H1 (cell line): ENCODE measurements around the gene WDR37. TPM values are rescaled to one million over a fixed set of nuclear protein-coding genes. Genes with fewer than 3 reads are reported as not detected.

Experiments used
- CTCF ChIA-PET: fragments of 300-600 bp; sonication (Branson Sonifier 250); formaldehyde crosslinking; loops from one replicate; lab custom pipeline; 2021; ENCODE audit not compliant: partially characterized antibody; lab: Charles Lee
- POLR2A ChIA-PET: fragments of 300-600 bp; sonication (Branson Sonifier 250); formaldehyde crosslinking; loops from one replicate; lab custom pipeline; 2021; ENCODE audit warnings: inconsistent platforms; ENCODE audit not compliant: partially characterized antibody; lab: Charles Lee
- DNase-seq, 2 experiments: peaks; one replicate each; pipeline versions ENCODE4 v3.0.0 to v3.0.0-alpha.2; 2010 to 2022; ENCODE audit warnings: low spot score in 2 of 2, low read depth in 1 of 2, mixed read lengths in 1 of 2
- FAIRE-seq: peaks from 2 replicates; lab custom pipeline; 2011; peaks lifted over from hg19 to GRCh38; lab: Jason Lieb, UNC
- H2AFZ ChIP-seq: 2 replicates; pipeline ENCODE4 v1.8.1; 2012; ENCODE audit warnings: low read length, inconsistent platforms
- H2AK5ac ChIP-seq: 2 replicates; pipeline ENCODE4 v1.6.1; 2013; ENCODE audit warnings: low read depth, low read length
- H2BK120ac ChIP-seq: replicated peaks from 2 replicates; pipeline ENCODE3; 2013; ENCODE audit warnings: low read depth, low read length, inconsistent platforms
- H2BK12ac ChIP-seq: 2 replicates; pipeline ENCODE4 v1.6.1; 2013; ENCODE audit warnings: low read depth, low read length
- H2BK15ac ChIP-seq: 2 replicates; pipeline ENCODE4 v1.6.1; 2013; ENCODE audit warnings: low read length
- H2BK20ac ChIP-seq: 2 replicates; pipeline ENCODE4 v1.6.1; 2013; ENCODE audit warnings: low read length
- H2BK5ac ChIP-seq: 2 replicates; pipeline ENCODE4 v1.6.1; 2013; ENCODE audit warnings: low read depth, low read length
- H3K14ac ChIP-seq: 2 replicates; pipeline ENCODE4 v1.6.1; 2013; ENCODE audit warnings: inconsistent platforms; ENCODE audit not compliant: insufficient read length
- H3K18ac ChIP-seq: 2 replicates; pipeline ENCODE4 v1.6.1; 2013; ENCODE audit warnings: low read length; ENCODE audit errors: extremely low read depth
- H3K23ac ChIP-seq: 2 replicates; pipeline ENCODE4 v1.6.1; 2013; ENCODE audit warnings: inconsistent platforms; ENCODE audit not compliant: insufficient read length
- H3K23me2 ChIP-seq: 2 replicates; pipeline ENCODE4 v1.6.1; 2013; ENCODE audit warnings: low read depth, low read length
- H3K27ac ChIP-seq: 2 replicates; pipeline ENCODE4 v1.6.1; 2011; ENCODE audit warnings: low read depth, low read length, inconsistent platforms
- H3K27me3 ChIP-seq, 4 experiments: replicated peaks in 1 of 4; 1 replicate in 1 of 4; 2 replicates in 3 of 4; pipeline versions ENCODE4 v1.6.1 to v1.8.1; 2011 to 2013; ENCODE audit warnings: low read length in 3 of 4, mild to moderate bottlenecking in 3 of 4, inconsistent platforms in 2 of 4, mixed read lengths in 2 of 4, moderate library complexity in 1 of 4; ENCODE audit not compliant: control insufficient read depth in 3 of 4, insufficient read depth in 3 of 4; ENCODE audit errors: extremely low read depth in 1 of 4
- H3K36me3 ChIP-seq, 4 experiments: 2 replicates each; pipeline versions ENCODE4 v1.6.1 to v1.8.1; 2011 to 2013; ENCODE audit warnings: mild to moderate bottlenecking in 4 of 4, low read length in 3 of 4, moderate library complexity in 2 of 4, control low read depth in 1 of 4, inconsistent platforms in 1 of 4; ENCODE audit not compliant: insufficient read depth in 4 of 4, control insufficient read depth in 2 of 4
- H3K4ac ChIP-seq: replicated peaks from 2 replicates; pipeline ENCODE3; 2013; ENCODE audit warnings: low read length, low read depth, mixed read lengths, inconsistent platforms; ENCODE audit not compliant: insufficient read length
- H3K4me1 ChIP-seq, 4 experiments: replicated peaks in 1 of 4; 1 replicate in 1 of 4; 2 replicates in 3 of 4; pipeline versions ENCODE4 v1.6.1 to v1.8.1; 2011 to 2013; ENCODE audit warnings: low read length in 3 of 4, inconsistent platforms in 2 of 4, mixed read lengths in 1 of 4; ENCODE audit not compliant: insufficient read depth in 4 of 4, control insufficient read depth in 3 of 4
- H3K4me2 ChIP-seq, 2 experiments: 2 replicates each; pipeline versions ENCODE4 v1.6.1 to v1.8.1; 2011 to 2013; ENCODE audit warnings: low read depth in 2 of 2, low read length in 2 of 2, control low read depth in 1 of 2, inconsistent platforms in 1 of 2, mild to moderate bottlenecking in 1 of 2; ENCODE audit not compliant: insufficient read depth in 1 of 2
- H3K4me3 ChIP-seq, 4 experiments: fragments of 200-600, 300-600 bp in 1 of 4; sonication (generic), shearing (Covaris generic), sonication (Bioruptor Twin) in 1 of 4; 2 replicates each; pipeline versions ENCODE4 v1.5.1 to v1.8.1; 2011 to 2016; ENCODE audit warnings: low read length in 4 of 4, low read depth in 3 of 4, control low read depth in 2 of 4, inconsistent platforms in 2 of 4, mild to moderate bottlenecking in 2 of 4, mixed read lengths in 1 of 4, moderate library complexity in 1 of 4; ENCODE audit not compliant: insufficient read depth in 2 of 4; ENCODE audit errors: extremely low read depth in 1 of 4
- H3K56ac ChIP-seq: replicated peaks from 2 replicates; pipeline ENCODE3; 2013; ENCODE audit warnings: low read depth, mild to moderate bottlenecking, mixed read lengths, low read length, inconsistent platforms; ENCODE audit not compliant: insufficient read length
- H3K79me1 ChIP-seq: 2 replicates; pipeline ENCODE4 v1.6.1; 2013; ENCODE audit warnings: low read depth, low read length, control low read depth
- H3K79me2 ChIP-seq, 2 experiments: 2 replicates each; pipeline versions ENCODE4 v1.6.1 to v1.8.1; 2012 to 2013; ENCODE audit warnings: low read length in 2 of 2, mild to moderate bottlenecking in 2 of 2, inconsistent platforms in 1 of 2; ENCODE audit not compliant: insufficient read depth in 2 of 2, control insufficient read depth in 1 of 2
- H3K9ac ChIP-seq, 4 experiments: replicated peaks in 1 of 4; 1 replicate in 1 of 4; 2 replicates in 3 of 4; pipeline versions ENCODE4 v1.6.1 to v1.8.1; 2011 to 2013; ENCODE audit warnings: low read depth in 3 of 4, low read length in 3 of 4, control low read depth in 2 of 4, mild to moderate bottlenecking in 2 of 4, moderate library complexity in 2 of 4, inconsistent platforms in 1 of 4; ENCODE audit errors: extremely low read depth in 1 of 4
- H3K9me3 ChIP-seq, 2 experiments: 2 replicates each; pipeline versions ENCODE4 v1.6.1 to v1.8.1; 2012 to 2013; ENCODE audit warnings: mild to moderate bottlenecking in 2 of 2, moderate library complexity in 2 of 2, control low read depth in 1 of 2, inconsistent platforms in 1 of 2, low read depth in 1 of 2, low read length in 1 of 2, mixed read lengths in 1 of 2; ENCODE audit not compliant: insufficient read depth in 2 of 2
- H4K20me1 ChIP-seq, 2 experiments: replicated peaks in 1 of 2; 2 replicates each; pipeline versions ENCODE3 to v1.8.1; 2011 to 2013; ENCODE audit warnings: inconsistent platforms in 2 of 2, low read length in 2 of 2, mild to moderate bottlenecking in 1 of 2; ENCODE audit not compliant: insufficient read depth in 2 of 2, control insufficient read depth in 1 of 2
- H4K5ac ChIP-seq: 2 replicates; pipeline ENCODE4 v1.6.1; 2013; ENCODE audit warnings: low read length, low read depth, mixed read lengths, inconsistent platforms; ENCODE audit not compliant: insufficient read length
- H4K8ac ChIP-seq: 2 replicates; pipeline ENCODE4 v1.8.0; 2013; ENCODE audit warnings: mild to moderate bottlenecking, moderate library complexity, low read length, inconsistent platforms; ENCODE audit not compliant: insufficient read depth; ENCODE audit errors: extremely low read depth
- H4K91ac ChIP-seq: replicated peaks from 2 replicates; pipeline ENCODE3; 2013; ENCODE audit warnings: low read length, mixed read lengths, inconsistent platforms; ENCODE audit not compliant: insufficient read length
- CBX8 ChIP-seq: fragments of 300-800, 300-1000 bp; sonication (generic); IDR thresholded peaks from 2 replicates; pipeline ENCODE4 v1.7.1; 2016; ENCODE audit warnings: low read depth, low read length, borderline replicate concordance
- CHD2 ChIP-seq: IDR thresholded peaks from 2 replicates; pipeline ENCODE4 v1.6.1; 2012; ENCODE audit warnings: low read length, improper control_type of control experiment
- CREB1 ChIP-seq: IDR thresholded peaks from 2 replicates; pipeline ENCODE4 v1.6.1; 2012; ENCODE audit warnings: inconsistent platforms
- EP300 ChIP-seq, 2 experiments: IDR thresholded peaks; 1 replicate in 1 of 2; 2 replicates in 1 of 2; pipeline ENCODE4 v1.6.1; 2011 to 2012; ENCODE audit warnings: low read depth in 2 of 2, low read length in 2 of 2, mild to moderate bottlenecking in 2 of 2, borderline replicate concordance in 1 of 2, inconsistent platforms in 1 of 2, moderate library complexity in 1 of 2
- GTF2F1 ChIP-seq: IDR thresholded peaks from 2 replicates; pipeline ENCODE4 v1.6.1; 2012; ENCODE audit warnings: low read depth, low read length, improper control_type of control experiment, borderline replicate concordance
- JUN ChIP-seq: IDR thresholded peaks from 2 replicates; pipeline ENCODE4 v1.6.1; 2011; ENCODE audit warnings: low read depth, mild to moderate bottlenecking, improper control_type of control experiment, low read length
- RXRA ChIP-seq: IDR thresholded peaks from 2 replicates; pipeline ENCODE4 v1.6.1; 2011; ENCODE audit warnings: low read depth, mild to moderate bottlenecking, low read length, moderate library complexity; ENCODE audit not compliant: insufficient read depth
- SIX5 ChIP-seq: IDR thresholded peaks from 2 replicates; pipeline ENCODE4 v1.6.1; 2011; ENCODE audit warnings: mild to moderate bottlenecking, low read depth, low read length
- TAF1 ChIP-seq: IDR thresholded peaks from 2 replicates; pipeline ENCODE4 v1.6.1; 2011; ENCODE audit warnings: mild to moderate bottlenecking, low read depth, low read length
- TCF12 ChIP-seq: IDR thresholded peaks from 2 replicates; pipeline ENCODE4 v1.6.1; 2011; ENCODE audit warnings: low read depth, mild to moderate bottlenecking, low read length
- WGBS, 2 experiments: shearing (Covaris generic) in 1 of 2; methylation state at CpG; one replicate each; pipeline versions ENCODE4 v1.1.6 to v1.1.7; 2013 to 2015; ENCODE audit warnings: low lambda C conversion rate in 2 of 2, mixed read lengths in 2 of 2, inconsistent platforms in 1 of 2, low coverage in 1 of 2, missing lambda C conversion rate in 1 of 2; ENCODE audit not compliant: insufficient replicate concordance in 2 of 2, insufficient coverage in 1 of 2, insufficient read length in 1 of 2; ENCODE audit errors: extremely low coverage in 1 of 2, missing lambda C conversion rate in 1 of 2; 5-methylcytosine and 5-hydroxymethylcytosine counted together
- polyA plus RNA-seq, 7 experiments: library from polyadenylated mRNA; depleted of rRNA in 3 of 7; stranded (reverse) in 5 of 7; unstranded in 2 of 7; fragments of >200 nt in 5 of 7; fragments of 200-250 nt in 2 of 7; gene quantifications; 1 replicate in 5 of 7; 2 replicates in 1 of 7; 4 replicates in 1 of 7; pipeline versions ENCODE4 v1.2.1 to v1.2.3, GENCODE V29; 2011 to 2013; ENCODE audit warnings: missing spikeins in 2 of 7, mixed read lengths in 2 of 7
- total RNA-seq: library from RNA; stranded (reverse); fragmentation: NEBNext Ultra II Directional; extraction: Animal tissue kit (Norgen Biotek cat#: 25700); gene quantifications from 2 replicates; pipeline ENCODE4 v1.2.1, GENCODE V29; 2021
- TF ChIP-seq, protein P1 (sequence below): IDR thresholded peaks from 2 replicates; pipeline ENCODE4 v1.6.1; 2012; ENCODE audit warnings: inconsistent platforms
- TF ChIP-seq, protein P2 (sequence below): IDR thresholded peaks from 2 replicates; pipeline ENCODE4 v1.6.1; 2011; ENCODE audit warnings: low read length, improper control_type of control experiment

WDR37 gene
- total and polyA plus RNA-seq, 2 of the 8 experiments (the other 6 are each of a cell fraction or from before 2014, with no cell fraction given): 9.6 to 12.0 TPM

DNA sequence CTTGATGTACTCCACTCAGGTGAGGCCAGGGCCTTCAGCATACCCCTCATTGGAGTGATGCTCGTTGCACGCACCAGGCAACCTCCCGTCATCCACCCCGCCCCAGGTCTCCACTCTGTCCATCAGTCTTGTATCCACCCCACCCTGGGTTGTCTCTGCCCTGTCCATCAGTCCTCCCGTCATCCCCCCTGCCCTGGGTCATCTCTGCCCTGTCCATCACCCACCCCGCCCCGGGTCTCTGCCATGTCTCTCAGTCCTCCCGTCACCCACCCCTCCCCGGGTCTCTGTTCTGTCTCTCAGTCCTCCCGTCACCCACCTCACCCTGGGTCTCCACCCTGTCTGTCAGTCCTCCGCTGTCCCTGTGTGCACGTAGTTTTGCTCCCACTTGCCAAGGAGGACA, 59.9 kb downstream of the WDR37 start:
- peaks cover 2 to 3% of the 10 kb centered on the region in 2 experiments for H4K20me1 ChIP-seq
- H3K79me2 ChIP-seq: no peaks in the 10 kb centered on the region
- ChIA-PET CTCF (no interaction called here), POLR2A (no interaction called here)
- no peak overlapping the region for H3K4ac ChIP-seq
- H3K79me1 ChIP-seq: peaks cover 5% of the 10 kb centered on the region; the same call in 1 of the 2 replicates
- peaks cover 3 to 6% (median 5%) of the 10 kb centered on the region in 4 experiments; a peak in 5 of 7 replicates for H3K4me1 ChIP-seq
- H3K56ac ChIP-seq: no peak overlapping the region
- H2AK5ac ChIP-seq: no peak overlapping the region
- no peak overlapping the region for H3K4me3 ChIP-seq
- no peak overlapping the region for H2AFZ ChIP-seq
- no peak overlapping the region for H2BK15ac ChIP-seq
- no peaks in the 10 kb centered on the region for H3K23me2 ChIP-seq
- H3K4me2 ChIP-seq: no peak overlapping the region
- H2BK120ac ChIP-seq: no peak overlapping the region
- no peak overlapping the region for H2BK20ac ChIP-seq
- H3K14ac ChIP-seq: no peak overlapping the region
- FAIRE-seq: no peak
- TF ChIP-seq, protein P1, sequence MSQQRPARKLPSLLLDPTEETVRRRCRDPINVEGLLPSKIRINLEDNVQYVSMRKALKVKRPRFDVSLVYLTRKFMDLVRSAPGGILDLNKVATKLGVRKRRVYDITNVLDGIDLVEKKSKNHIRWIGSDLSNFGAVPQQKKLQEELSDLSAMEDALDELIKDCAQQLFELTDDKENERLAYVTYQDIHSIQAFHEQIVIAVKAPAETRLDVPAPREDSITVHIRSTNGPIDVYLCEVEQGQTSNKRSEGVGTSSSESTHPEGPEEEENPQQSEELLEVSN: no peak
- TF ChIP-seq CREB1: no peak
- no peak for TF ChIP-seq RXRA
- TF ChIP-seq CHD2: no peak
- TF ChIP-seq, protein P2, sequence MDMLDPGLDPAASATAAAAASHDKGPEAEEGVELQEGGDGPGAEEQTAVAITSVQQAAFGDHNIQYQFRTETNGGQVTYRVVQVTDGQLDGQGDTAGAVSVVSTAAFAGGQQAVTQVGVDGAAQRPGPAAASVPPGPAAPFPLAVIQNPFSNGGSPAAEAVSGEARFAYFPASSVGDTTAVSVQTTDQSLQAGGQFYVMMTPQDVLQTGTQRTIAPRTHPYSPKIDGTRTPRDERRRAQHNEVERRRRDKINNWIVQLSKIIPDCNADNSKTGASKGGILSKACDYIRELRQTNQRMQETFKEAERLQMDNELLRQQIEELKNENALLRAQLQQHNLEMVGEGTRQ: no peak
- no peak for TF ChIP-seq JUN
- no peak for TF ChIP-seq TCF12
- TF ChIP-seq TAF1: no peak
- TF ChIP-seq SIX5: no peak
- TF ChIP-seq CBX8: no peak
- TF ChIP-seq GTF2F1: no peak
- TF ChIP-seq EP300 (IDR thresholded peaks at IDR 0.05; ENCODE audit: borderline replicate concordance in 1 of 2, low read depth in 2 of 2, low read length in 2 of 2): no peak
- H3K9ac ChIP-seq: no peak overlapping the region
- H4K5ac ChIP-seq: no peak overlapping the region
- H3K36me3 ChIP-seq: peaks cover 0 to 6% (median 2%) of the 10 kb centered on the region in 4 experiments; a peak in 4 of 8 replicates
- no peak overlapping the region for H4K8ac ChIP-seq
- H3K27ac ChIP-seq: no peak overlapping the region
- 86% methylated on average over 6 of the region's 12 CpGs; no CpG with 5 or more reads in 1 of the 2 experiments for WGBS, 2 experiments
- no peak overlapping the region for H4K91ac ChIP-seq
- H3K23ac ChIP-seq: no peak overlapping the region
- no peak for DNase-seq
- no peak overlapping the region for H3K18ac ChIP-seq
- H2BK12ac ChIP-seq: no peak overlapping the region
- no peaks in the 10 kb centered on the region for H3K27me3 ChIP-seq
- H3K9me3 ChIP-seq: no peaks in the 10 kb centered on the region
- H2BK5ac ChIP-seq: no peak overlapping the region
